ENCODE results near the gene CREB3. TPM values are rescaled to one million over a fixed set of nuclear protein-coding genes. Genes with fewer than 3 reads are reported as not detected.

CREB3 gene
- polyA plus RNA-seq, 1 donor, result 37.8 TPM

DNA sequence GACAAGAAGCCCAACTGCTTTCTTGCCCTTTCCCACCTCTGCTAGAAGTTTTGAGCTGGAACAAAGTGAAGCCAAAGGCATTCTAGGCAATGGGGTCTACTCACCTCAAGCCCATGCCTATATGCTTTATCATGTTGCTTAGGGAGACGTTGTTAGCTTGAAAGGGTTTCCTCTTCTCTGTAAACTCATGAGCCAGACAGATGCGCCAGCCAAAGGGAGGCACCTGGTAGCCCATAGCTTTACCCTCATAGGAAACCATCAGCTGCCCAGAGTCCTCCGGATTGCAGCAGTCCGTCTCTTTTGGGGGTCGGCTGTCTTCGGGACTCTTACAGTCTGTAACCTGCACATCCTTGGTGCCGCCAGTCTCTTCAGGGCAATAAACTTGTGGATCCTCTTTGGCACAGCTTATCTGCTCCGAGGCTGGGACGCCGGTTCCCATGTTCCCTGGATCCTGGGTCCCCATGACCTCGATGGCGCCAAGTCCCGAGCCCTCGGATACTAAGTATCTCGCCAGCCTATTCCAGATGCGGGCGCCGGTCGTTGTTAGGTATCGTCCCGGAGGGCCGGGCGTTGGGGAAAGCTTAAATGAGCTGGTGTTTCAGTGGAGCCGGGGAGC is 15.9 kb downstream of the CREB3 start:
- DNase-seq, result no peak

DNA sequence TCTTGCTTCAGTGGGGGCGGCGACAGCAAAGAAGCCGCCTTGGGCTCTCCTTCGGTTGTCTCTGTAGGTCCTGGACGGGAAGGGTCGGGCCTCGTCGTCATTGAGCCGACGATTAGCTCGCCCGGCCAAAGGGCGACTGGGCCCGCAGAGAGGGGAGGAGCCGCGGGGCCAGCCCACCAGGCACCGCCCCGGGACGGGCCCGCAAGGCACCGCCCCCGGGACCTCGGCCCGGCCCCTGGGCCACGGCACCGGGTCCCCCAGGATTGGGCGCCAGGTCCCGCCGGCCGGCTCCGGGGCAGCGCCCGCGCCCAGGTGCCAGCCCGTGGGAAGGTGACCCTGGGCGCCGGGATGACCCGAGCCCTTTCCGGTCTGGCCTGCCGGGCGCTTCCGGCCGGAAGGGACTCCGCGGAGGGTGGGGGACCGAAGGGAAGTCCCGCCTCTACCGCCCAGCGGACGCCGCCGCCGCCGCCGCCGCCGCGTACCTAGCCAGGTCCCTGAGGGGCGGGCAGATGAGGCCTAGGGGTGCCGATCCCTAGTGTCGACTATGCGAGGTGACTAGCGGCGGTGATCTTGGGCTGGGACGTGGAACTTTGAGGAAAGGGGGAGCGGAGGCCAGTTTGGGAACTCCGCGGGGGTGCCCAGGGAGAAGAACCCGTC is 16.5 kb downstream of the CREB3 start, which contains the start of the genes GBA2 and RGP1:
Gene GBA2 (minus strand): TSS at position 371 of the 657 bp plus-strand sequence. CDS start 524 bp downstream, outside the sequence.
Gene RGP1 (plus strand): TSS at position 430 of the 657 bp plus-strand sequence. CDS start 469 bp downstream, outside the sequence.
- DNase-seq, result no peak

DNA sequence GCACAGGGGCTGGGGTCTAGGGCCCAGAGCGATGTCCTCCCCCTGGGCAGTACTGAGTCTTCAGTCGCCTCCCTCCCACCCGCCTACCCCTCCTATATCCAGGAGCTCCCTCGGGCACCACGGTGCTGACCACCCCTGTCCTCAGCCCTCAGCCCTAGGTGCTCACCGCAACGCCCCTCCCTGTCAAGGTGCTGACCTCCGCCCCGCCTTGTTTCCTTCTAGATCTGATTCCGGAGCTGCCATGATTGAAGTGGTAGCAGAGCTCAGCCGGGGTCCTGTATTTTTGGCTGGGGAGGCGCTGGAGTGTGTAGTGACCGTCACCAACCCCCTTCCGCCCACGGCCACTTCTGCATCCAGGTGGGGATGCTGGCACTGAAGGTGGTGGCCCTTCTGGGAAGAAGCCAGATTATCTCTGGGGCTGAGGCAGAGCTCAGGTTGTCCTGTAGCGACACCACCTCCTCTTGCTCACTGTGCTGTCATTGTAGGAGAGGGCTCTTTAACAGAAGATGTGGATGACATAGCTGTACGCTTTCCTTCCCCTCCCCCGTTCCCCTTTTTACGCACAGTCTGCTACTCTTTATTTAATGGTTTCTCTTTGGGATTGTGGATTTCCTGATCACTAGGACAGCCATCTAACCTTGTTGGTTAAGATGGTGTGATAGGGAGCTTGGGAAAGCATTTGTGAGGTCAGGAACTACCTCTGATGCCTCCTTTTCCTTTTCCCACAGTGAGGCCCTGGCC is 17.2 kb downstream of the CREB3 start:
- DNase-seq, result no peak

DNA sequence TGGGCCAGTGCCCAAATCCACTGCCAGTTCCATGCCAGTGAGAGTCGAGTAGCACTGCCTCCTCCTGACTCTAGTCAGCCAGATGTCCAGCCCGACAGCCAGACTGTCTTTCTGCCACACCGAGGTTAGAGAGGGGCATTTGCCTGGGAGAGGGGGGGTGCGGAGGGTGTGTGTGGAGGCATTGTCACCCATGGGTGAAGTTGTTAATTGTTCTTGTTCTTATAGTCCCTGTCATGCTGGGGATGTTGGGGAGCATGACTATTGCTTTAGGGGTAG is 17.7 kb downstream of the CREB3 start:
- no peak for DNase-seq

DNA sequence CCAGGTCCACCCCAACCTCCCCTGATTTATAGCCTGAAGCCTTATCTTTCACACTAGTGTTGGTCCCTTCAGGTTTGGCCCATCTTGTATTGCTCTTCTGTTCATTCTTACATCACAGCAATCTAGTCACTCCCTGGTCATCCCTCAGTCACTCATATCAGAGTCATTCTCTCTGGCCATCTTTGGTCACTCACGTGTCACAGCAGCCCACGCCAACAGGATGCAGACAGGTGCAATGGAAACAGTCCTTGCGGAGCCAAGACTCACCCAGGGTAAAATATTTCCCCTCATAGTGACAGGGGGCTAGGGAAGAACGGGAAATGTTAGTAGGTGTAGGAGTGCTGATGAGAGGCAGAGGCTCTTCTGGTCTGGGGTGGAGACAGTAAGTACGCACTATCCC is 21.0 kb downstream of the CREB3 start:
- DNase-seq, result no peak

DNA sequence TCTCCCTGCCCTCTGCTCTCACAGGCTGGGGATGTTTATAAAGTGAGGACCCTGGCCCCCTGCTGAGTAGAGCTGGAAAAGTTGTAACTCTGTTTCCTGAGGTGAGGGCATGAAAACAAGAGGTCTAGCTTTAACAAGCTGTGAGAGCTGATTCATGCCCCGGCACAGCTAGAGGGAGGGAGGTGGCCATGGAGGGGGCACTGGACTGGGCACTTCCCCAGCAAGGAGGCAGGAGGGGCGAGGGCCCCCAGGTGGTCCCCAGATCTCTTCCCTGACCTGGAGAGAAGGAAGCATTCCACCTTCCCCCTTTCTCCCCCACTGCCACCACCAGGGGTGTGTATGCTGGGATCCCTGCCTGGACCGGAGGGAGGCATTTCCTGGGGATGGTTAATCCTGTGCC is 21.8 kb downstream of the CREB3 start, which contains the start of gene MSMP:
Gene MSMP (minus strand): TSS at position 13 of the 400 bp plus-strand sequence. CDS start 147 bp downstream, outside the sequence.
- no peak for DNase-seq

DNA sequence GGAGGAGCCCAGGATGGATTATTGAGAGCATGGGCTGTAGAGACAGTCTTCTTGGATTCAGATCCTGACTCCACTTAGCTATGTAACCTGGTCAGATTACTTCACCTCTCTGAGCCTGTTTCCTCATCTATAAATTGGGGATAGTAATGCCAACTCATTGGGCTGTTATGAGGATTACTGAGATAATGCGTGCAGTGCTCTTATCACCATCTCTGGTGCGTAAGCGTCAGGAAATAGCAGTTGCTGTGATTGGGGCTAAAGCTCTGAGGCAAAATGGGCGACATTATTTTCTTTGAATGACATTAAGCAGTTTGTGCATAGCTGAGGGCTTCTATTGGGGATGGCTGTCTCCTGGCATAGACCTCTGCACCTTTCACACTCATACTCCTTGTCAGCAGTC is 22.6 kb downstream of the CREB3 start:
- DNase-seq, result no peak

DNA sequence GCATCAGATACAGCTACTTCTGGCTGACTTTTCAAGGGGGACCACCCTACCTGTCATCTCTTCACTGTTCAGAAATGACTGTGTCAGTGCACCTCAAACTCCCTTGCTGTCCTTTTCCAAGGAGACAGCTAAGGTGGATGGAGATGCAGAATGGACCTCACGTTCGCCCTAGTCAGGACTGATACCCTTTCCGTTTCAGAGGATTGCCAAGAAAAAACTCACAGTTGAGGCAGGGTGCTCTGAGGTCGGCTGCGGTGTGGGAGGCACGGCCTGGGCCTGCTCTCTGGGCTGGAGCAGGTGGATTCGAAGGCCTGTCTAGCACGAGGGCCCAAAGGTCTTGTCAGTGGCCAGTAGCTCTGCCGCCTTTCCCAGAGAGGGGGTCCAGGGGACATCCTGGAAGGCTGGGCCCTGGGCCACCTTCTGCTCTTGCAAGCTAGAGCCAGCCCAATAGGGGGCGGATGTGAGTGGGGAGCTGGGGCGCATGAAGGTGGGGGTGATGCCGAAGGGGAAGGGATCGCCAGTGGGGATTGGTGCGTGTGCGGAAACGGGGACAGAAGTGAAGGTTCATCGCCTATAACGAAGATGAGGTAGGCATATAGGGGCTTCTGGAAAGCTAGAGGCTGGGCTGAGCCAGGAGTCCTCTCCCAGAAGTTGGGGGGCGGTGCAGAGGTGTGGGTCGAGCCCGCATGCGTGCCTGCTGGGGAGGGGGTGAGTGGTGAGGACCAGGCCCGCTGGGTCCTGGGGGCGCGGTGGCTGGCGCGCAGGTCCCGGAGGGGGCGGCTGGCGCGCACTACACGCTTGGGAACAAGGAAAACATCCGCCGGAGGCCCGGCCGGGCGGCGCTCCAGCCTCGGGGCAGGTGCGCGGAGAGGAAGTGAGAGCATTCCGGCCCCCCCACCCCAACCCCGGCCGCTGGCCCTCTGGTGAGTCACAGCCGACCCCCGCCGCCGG is 24.1 kb downstream of the CREB3 start:
- DNase-seq, result no peak

DNA sequence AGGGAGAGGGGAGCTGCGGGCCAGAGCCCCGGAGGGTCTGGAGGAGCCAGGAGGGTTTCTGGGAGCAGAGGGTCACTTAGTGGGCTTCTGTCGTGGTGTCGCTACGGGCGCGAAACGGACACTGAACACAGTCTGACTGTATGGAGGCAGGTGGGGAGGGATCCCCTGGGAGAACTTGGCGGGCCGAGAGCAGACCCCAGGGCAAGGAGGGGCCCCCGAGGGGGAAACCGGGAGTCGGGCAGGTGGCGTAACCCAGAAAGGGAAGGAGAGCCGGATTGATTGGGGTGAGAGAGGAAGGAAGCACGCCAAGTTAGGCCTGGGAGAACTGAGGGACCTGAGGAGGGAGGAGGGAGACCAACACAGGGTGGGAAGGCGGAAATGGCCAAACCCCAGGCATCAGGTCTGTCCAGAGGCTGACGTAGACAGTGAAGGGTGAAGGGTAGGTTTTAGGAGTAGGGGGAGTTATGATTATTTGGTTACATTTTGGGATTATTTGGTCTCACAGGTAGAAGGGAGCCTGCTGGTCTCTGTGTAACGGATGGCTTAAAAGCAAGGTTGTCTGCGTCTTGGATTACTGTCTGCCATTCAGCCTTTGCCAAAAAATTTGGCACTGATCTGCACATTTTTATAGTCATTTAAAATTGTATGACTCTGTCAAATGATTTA is 24.9 kb downstream of the CREB3 start:
- no peak for DNase-seq

DNA sequence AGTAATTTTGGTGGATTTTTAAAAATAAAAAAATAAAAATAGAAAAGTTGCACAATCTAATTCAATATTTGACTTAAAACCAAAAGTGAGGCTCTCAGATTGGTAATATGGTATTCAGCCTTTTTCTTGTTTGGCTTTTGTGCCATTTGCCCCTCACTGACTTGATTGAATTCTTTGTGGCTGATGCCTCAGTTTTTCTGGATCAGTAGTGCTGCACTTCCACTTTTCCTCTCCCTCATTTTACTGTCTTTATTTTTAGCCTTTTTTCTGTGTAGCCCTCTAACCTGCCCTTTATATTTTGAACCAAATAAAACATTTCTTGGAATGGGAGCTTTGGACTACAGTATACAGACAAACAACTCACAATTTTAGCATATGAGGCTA is 25.4 kb downstream of the CREB3 start:
- DNase-seq, result no peak

DNA sequence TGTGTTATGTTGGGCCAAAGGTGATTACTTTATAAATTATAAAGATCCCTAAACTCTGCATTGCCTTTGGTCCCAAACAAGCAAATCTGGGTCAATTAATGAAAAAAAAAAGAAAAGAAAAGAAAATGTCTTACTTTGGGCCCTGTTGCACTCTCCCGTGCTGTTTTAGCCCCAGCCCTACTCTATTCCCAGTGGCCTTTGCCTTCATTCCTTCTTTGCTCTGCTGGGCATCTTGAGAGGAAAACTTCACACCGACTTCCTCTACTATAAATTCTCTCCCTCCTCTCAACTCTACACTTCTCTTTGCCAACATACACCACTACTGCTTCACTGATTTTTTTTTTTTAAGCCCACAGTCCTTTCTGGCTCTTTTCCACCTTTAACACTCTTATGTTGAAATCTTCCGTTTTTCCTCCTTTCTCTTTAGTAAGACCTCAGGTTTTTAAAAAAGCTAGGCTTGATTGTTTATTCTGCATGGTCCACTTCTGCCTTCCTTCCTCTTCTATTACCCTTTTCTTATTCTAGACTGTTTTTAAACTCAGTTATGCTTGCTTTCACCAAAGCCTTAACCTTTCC is 26.1 kb downstream of the CREB3 start:
- no peak for DNase-seq

DNA sequence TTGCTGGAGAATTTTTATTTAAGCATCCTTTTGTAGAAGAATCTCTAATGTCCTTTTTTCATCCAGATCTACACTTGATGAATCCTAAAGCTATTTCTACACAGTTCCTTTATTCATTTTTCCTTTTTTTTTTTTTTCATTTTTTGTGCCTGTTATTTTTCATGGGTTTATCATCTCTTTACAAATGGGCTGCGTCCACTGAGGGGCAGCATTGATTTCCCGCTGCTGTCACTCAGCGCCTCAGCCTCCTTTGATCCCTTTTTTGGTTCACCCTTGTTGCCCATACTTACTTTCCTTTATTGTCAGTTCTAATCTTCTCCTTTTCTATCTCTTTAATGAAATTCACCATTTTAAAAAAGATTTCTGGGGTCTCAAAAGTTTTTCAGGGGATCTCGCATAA is 27.3 kb downstream of the CREB3 start:
- DNase-seq, result no peak

DNA sequence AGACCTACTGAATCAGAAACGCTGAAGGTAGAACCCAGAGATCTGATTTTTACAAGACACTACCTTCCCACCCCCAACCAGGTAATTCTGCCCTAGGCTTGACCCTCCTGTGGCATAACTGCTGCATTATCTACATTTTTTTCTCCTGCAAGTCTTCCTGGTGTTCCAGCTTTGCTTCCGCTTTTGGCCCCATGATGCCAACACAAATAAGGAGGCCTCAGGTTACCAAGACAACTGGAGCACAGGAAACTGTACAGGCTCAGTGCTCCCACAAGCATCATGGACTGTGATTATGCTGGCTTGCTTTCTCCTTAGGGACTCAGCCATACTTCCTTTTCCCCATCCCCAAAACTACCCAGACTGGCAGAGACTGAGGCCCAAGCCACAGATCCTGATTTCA is 28.2 kb downstream of the CREB3 start:
- DNase-seq, result no peak

DNA sequence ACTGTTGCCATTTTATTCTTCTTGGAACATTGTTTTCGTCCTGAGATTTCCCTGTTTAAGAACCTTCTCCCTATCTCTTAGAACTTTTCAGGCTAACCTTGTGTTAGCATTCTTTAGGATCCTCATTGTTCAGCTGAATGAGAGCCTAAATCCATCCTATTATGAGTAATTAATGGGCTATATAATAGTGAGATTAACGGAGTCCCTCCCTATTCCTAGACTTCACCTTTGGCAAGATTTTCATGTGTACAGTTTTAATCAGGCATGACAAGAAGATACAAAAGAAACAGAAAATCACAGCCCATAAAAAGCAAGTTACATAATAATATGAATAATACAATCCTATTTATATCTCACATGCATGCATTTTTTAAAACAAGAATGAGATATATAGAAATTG is 30.7 kb downstream of the CREB3 start:
- no peak for DNase-seq

DNA sequence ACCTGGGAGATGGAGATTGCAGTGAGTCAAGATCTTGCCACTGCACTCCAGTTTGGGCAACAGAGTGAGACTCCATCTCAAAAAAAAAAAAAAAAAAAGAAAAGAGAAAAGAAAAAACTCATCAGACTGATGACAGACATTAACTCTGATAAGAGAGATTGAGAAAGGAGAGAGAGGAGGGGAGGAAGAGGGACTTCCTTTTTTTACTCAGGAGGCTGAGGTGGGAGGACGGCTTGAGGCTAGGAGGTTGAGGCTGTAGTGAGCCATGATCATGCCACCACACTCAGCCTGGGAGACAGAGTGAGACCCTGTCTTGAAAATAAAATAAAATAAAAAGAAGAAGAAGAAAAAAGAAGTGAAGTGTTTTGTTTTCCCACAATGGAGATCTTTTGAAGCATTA is 31.3 kb downstream of the CREB3 start:
- DNase-seq, result no peak

DNA sequence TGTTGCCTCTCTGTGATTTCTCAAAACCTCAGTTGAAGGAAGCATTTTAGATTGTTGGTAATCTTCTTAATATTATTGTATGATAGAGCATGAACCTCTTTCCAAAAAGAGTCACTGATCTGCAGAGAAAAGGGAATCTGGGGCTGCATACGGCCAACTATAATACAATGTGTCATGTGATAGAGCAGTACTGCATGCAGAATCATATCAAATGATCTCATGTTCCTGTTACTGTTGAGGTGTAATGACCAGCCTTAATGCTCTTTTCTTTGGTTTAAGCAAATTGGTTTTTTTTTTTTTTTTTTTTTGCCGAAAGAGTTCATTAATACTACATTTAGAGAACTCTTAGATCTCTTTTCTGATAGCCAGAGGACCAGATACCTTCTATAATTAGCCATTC is 34.5 kb downstream of the CREB3 start:
- no peak for DNase-seq

DNA sequence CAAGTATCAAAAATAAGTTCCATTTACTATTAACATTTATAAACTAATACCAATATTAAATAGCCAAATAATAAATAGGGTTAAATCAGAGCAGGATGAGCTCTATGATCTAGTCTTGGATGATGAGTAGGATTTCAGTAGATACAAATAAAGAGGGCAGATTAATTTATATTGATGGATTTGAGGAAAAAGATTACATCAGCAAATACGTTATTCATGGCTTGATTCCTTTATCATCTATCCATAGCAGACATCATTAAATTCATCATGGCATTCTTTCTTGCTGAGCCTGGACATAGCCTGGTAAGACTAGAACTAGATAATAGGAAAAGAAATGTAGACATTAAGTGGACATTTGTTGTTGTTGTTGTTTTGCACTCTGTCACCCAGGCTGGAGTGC is 35.0 kb downstream of the CREB3 start:
- no peak for DNase-seq

DNA sequence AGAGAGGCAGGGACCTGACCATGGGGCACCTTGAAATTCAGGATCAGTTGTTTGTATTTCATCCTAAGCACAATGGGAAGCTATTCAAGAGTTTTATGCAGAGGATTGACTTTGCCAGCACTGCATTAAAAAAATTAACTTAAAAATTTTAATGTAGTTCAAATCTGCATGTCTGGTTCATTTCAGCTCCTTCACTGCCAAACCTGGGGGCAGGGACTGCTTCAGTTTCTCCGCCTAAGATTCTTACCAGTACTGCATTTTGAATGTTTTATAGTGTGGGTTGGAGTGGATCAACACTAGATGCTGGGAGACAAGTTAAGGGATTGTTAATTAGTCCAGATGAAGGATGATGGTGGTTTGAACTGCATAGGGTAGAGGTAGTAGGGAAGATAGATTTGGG is 37.3 kb downstream of the CREB3 start:
- DNase-seq, result no peak

DNA sequence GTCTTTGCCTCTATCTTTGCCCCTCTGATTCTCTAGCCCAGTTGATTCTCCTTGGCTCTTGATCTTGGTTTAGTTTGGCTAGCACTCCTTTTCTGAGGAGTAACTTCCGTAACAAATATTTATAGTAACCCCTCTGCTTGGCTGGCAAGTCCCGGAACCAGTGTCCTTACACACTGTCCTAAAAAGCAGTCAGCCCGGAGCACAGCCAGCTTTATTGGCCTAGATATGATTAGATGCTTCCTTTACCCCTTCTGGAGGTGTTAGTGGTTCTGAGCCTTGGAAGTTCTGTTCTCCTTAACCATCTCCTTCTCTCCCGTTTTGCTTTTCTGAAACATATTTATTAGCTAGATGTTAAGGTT is 38.6 kb downstream of the CREB3 start:
- no peak for DNase-seq

DNA sequence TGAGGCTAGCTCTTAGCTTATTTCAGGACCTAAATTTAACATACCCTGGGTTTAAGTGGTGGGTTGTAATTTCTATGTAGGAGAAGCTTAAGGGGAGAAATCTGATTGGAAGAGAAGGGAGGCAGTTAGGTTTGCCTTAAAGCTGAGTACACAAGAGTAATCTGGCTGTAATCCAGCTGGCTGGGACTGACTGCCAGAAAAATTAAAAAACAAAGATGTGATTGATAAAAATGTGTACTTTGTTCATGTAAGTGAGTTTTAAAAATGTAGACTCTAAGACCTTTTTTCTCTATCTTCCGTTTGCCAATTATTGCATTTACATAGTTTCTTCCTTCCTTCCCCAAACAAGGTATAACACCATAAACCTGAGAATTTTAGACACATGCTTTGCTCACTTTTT is 39.1 kb downstream of the CREB3 start:
- DNase-seq, result no peak

DNA sequence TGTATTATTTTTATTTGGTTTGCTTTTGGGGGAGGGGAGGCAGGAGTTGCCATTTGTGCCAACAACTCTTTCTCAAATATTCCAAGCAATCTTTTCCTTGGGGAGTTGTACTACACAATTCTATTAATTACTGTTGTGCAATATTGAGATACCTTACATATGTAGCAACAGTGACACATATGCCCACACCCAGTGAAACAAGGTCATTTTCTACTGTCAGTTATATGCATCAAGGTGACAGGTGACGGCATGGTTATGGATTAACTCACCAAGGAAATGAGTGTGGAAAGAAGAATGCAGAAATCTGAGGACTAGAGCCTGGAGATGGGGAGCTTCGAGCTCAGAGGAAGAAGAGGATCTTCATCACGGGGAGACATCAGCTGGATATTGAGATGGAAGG is 39.5 kb downstream of the CREB3 start:
- no peak for DNase-seq

Measured in left kidney (tissue), 2 donors.